GM19463 (cell line): Measurements from ENCODE around the gene STARD3.
"Not testable (repeated sequence)": the region's sequence is repeated elsewhere in the genome, so short reads cannot be mapped to it uniquely, and the experiment has no call there.

Experiments used
- ATAC-seq: cut with Tn5 transposase; IDR thresholded peaks from one replicate; pipeline ENCODE4 v1.9.1; 2021; ENCODE audit warnings: mild to moderate bottlenecking, moderate library complexity; ENCODE audit not compliant: unreplicated experiment

Gene STARD3

DNA sequence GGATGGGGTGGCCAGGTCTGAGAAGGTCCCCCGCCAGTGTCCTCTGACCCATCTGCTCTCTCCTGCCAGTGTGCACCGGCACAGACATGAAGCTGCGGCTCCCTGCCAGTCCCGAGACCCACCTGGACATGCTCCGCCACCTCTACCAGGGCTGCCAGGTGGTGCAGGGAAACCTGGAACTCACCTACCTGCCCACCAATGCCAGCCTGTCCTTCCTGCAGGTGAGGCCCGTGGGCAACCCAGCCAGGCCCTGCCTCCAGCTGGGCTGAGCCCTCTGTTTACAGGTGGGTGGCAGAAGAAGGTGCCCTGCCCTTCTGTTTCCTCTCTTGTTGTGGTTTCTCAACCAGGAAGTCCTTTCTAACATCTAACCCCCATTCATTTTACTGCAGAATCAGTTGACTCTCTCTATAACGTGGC lies 70.0 kb downstream of the STARD3 start:
- ATAC-seq: no peak

GRCh38 chr17:39709319-39709997 lies 72.5 kb downstream of the STARD3 start:
- ATAC-seq: no peak

DNA sequence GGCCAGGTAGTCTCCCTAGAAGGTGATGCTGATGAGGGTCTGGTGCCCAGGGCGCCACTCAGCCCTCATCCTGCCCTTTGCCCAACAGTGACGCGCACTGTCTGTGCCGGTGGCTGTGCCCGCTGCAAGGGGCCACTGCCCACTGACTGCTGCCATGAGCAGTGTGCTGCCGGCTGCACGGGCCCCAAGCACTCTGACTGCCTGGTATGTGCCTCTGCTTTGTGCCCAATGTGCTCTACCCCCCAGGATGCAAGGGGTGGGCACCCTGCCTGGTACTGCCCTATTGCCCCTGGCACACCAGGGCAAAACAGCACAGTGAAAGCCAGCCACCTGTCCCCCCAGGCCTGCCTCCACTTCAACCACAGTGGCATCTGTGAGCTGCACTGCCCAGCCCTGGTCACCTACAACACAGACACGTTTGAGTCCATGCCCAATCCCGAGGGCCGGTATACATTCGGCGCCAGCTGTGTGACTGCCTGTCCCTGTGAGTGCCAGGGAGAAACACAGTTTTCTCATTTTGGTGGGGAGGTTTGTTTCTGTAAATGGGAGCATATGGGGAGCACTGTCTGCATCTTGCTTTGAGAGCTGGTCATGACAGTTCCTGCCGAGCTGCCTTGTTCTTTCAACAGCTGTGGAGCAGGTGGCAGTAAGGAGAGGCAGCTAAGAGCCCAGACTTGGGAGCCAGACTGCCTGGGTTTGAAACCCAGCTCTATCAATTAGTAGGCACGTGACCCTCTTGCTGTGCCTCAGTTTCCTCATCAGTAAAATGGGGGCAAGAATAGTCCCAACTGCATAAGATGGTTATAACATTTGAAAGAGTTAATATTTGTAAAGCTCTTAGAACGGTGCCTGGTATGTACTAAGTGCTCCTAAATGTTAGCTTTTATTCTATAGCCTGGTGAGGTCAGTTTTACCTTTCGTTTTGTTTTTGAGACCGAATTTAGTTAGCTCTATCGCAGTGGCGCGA lies 73.3 kb downstream of the STARD3 start:
- ATAC-seq: no peak

- ATAC-seq: not testable (repeated sequence)
Observed at GRCh38 chr17:39711071-39711470, 74.1 kb downstream of the STARD3 start.

DNA sequence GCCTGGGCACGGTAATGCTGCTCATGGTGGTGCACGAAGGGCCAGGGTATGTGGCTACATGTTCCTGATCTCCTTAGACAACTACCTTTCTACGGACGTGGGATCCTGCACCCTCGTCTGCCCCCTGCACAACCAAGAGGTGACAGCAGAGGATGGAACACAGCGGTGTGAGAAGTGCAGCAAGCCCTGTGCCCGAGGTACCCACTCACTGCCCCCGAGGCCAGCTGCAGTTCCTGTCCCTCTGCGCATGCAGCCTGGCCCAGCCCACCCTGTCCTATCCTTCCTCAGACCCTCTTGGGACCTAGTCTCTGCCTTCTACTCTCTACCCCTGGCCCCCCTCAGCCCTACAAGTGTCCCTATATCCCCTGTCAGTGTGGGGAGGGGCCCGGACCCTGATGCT lies 74.9 kb downstream of the STARD3 start:
- no peak for ATAC-seq
